ENCODE results near the gene STX1B. TPM values are rescaled to one million over a fixed set of nuclear protein-coding genes. Genes with fewer than 3 reads are reported as not detected.

The STX1B gene
- total RNA-seq, 3 donors from 2014 or later (not counting 1 experiment from before 2014, with no cell fraction given), result 0.14 to 1.6 (median 0.32) TPM

DNA sequence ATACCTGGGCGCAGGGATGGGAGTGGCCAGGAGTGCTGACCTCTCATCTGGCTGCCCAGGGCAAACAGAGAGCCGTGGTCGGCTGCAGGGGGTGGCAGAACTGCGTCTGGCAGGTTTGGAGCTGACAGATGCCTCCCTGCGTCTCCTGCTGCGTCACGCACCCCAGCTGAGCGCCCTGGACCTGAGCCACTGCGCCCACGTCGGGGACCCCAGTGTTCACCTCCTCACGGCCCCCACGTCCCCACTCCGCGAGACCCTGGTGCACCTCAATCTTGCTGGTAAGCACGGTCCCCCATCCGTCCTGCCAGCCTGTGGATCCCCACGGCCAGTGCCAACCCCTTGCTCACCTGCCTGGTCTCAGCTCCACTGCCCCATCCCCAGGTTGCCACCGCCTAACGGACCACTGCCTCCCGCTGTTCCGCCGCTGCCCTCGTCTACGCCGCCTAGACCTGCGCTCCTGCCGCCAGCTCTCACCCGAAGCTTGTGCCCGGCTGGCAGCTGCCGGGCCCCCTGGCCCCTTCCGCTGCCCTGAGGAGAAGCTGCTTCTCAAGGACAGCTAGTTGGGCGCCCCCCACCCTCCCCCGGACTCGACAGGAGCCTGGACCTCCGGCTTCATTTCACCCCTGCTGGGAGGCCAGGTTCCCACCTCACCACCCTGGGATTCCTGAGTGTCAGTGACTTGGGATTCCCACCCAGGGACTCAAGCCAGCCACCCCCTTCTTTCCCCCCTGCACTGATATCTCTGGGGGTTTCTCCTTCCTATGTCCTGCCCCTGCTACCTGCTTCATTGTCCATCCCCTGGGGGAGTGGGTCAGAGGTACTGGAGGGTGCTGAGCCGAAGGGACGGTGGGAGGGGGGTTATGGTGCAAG, 63.5 kb downstream of the STX1B start:
- intact Hi-C loops (cut with micrococcal nuclease), result no loop called here
- H3K4me3 Mint-ChIP-seq, result peak overlapping the region; percentile 66

DNA sequence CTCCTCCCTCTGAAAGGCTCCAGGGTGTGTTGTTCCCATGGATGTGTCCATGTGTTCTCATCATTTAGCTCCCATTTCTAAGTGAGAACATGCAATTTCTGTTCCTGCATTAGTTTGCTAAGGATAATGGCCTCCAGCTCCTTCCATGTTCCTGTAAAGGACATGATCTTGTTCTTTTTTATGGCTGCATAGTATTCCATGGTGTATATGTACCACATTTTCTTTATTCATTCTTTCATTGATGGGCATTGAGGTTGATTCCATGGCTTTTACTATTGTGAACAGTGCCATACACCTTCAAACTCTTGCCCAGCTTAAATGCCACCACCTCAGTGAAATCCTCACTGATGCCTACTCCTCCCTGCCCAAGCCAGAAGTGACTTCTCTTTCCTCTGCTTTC, 66.1 kb downstream of the STX1B start:
- no peaks in the 10 kb centered on the region for H3K9me3 Mint-ChIP-seq
- no peaks in the 10 kb centered on the region for H3K27me3 ChIP-seq (ENCODE audit: control insufficient read depth, insufficient read depth, low read length)
- ATAC-seq (no peak), DNase-seq (no peak)
- H3K27ac ChIP-seq (ENCODE audit: low read length), result no peak overlapping the region
- no peaks in the 10 kb centered on the region for H3K27me3 Mint-ChIP-seq (ENCODE audit: low read depth in 2 of 2)
- intact Hi-C loops (cut with micrococcal nuclease), result no loop called here
- H3K4me3 Mint-ChIP-seq, result no peak overlapping the region
- H3K36me3 Mint-ChIP-seq, result no peaks in the 10 kb centered on the region
- TF ChIP-seq, protein P1, sequence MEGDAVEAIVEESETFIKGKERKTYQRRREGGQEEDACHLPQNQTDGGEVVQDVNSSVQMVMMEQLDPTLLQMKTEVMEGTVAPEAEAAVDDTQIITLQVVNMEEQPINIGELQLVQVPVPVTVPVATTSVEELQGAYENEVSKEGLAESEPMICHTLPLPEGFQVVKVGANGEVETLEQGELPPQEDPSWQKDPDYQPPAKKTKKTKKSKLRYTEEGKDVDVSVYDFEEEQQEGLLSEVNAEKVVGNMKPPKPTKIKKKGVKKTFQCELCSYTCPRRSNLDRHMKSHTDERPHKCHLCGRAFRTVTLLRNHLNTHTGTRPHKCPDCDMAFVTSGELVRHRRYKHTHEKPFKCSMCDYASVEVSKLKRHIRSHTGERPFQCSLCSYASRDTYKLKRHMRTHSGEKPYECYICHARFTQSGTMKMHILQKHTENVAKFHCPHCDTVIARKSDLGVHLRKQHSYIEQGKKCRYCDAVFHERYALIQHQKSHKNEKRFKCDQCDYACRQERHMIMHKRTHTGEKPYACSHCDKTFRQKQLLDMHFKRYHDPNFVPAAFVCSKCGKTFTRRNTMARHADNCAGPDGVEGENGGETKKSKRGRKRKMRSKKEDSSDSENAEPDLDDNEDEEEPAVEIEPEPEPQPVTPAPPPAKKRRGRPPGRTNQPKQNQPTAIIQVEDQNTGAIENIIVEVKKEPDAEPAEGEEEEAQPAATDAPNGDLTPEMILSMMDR (IDR thresholded peaks at IDR 0.05), result no peak
- peaks cover 23% of the 10 kb centered on the region for H3K4me1 ChIP-seq (ENCODE audit: control insufficient read depth, insufficient read depth, low read length)
- H3K36me3 ChIP-seq (ENCODE audit: control insufficient read depth, insufficient read depth, low read length), result no peaks in the 10 kb centered on the region
- H3K4me1 Mint-ChIP-seq, result peaks cover 15 to 26% of the 10 kb centered on the region in 2 donors
- no peak overlapping the region for H3K27ac Mint-ChIP-seq
- H3K9me3 ChIP-seq (ENCODE audit: control insufficient read depth, insufficient read depth, low read length), result no peaks in the 10 kb centered on the region
- H3K4me3 ChIP-seq (ENCODE audit: low read length), result no peak overlapping the region

More for the DNA sequence above, 63.5 kb downstream of the STX1B start:
- Histone ChIP-seq H3K27ac (ENCODE audit: low read length) (no peak overlapping the region), H3K36me3 (ENCODE audit: control insufficient read depth, insufficient read depth, low read length) (no peaks in the 10 kb centered on the region), H3K27me3 (ENCODE audit: control insufficient read depth, insufficient read depth, low read length) (no peaks in the 10 kb centered on the region), H3K9me3 (ENCODE audit: control insufficient read depth, insufficient read depth, low read length) (no peaks in the 10 kb centered on the region), H3K4me3 (ENCODE audit: low read length) (no peak overlapping the region), H3K4me1 (ENCODE audit: control insufficient read depth, insufficient read depth, low read length) (peaks cover 38% of the 10 kb centered on the region)
- ATAC-seq (no peak), DNase-seq (no peak)
- no peaks in the 10 kb centered on the region for H3K9me3 Mint-ChIP-seq
- peaks cover 21 to 39% of the 10 kb centered on the region in 2 donors for H3K4me1 Mint-ChIP-seq
- WGBS (ENCODE audit: insufficient coverage), result 97% methylated on average over 38 of the region's 38 CpGs
- no peaks in the 10 kb centered on the region for H3K36me3 Mint-ChIP-seq
- no peaks in the 10 kb centered on the region for H3K27me3 Mint-ChIP-seq (ENCODE audit: low read depth in 2 of 2)
- TF ChIP-seq, protein P1 (IDR thresholded peaks at IDR 0.05), result no peak
- H3K27ac Mint-ChIP-seq, result peak overlapping the region; percentile 4 to 27

DNA sequence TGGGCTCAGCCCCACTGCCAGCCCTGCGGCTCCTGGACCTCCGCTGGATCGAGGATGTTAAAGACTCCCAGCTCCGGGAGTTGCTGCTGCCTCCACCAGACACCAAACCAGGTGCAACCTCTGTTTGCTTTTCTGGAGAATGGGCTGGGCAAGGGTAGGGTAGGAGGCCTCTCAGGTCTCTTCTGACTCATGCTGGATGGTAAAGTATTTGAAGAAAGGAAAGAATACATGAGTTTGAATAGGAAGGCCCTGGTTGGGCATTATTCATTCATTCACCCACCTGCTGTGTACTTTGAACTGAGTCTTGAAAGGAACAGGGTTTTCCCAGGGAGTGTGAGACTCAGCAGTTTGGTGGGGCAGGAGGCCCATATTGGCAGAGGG, 68.0 kb downstream of the STX1B start:
- H3K27ac Mint-ChIP-seq, result peak overlapping the region; percentile 68 to 78
- Histone ChIP-seq H3K27ac (ENCODE audit: low read length) (peak overlapping the region; percentile 55), H3K4me1 (ENCODE audit: control insufficient read depth, insufficient read depth, low read length) (peaks cover 16% of the 10 kb centered on the region)

More for the DNA sequence above, 68.0 kb downstream of the STX1B start:
- no peak for DNase-seq
- H3K4me1 Mint-ChIP-seq, result peaks cover 21 to 32% of the 10 kb centered on the region in 2 donors
- peak overlapping the region; percentile 21 for H3K4me3 ChIP-seq (ENCODE audit: low read length)
- no peaks in the 10 kb centered on the region for H3K27me3 ChIP-seq (ENCODE audit: control insufficient read depth, insufficient read depth, low read length)
- no peak for ATAC-seq
- TF ChIP-seq, protein P1 (IDR thresholded peaks at IDR 0.05), result no peak
- no peaks in the 10 kb centered on the region for H3K36me3 ChIP-seq (ENCODE audit: control insufficient read depth, insufficient read depth, low read length)
- H3K27me3 Mint-ChIP-seq (ENCODE audit: low read depth in 2 of 2), result no peaks in the 10 kb centered on the region
- 87% methylated on average over 4 of the region's 4 CpGs for WGBS (ENCODE audit: insufficient coverage)
- intact Hi-C loops (cut with micrococcal nuclease), result loop anchor here (1.0 kb wide), 1 partner anchor 98 kb away; no protein-coding TSS in a partner anchor
- no peaks in the 10 kb centered on the region for H3K9me3 Mint-ChIP-seq
- no peaks in the 10 kb centered on the region for H3K36me3 Mint-ChIP-seq
- H3K9me3 ChIP-seq (ENCODE audit: control insufficient read depth, insufficient read depth, low read length), result no peaks in the 10 kb centered on the region
- H3K4me3 Mint-ChIP-seq, result peak overlapping the region; percentile 81
